Activated naive CD8-positive, alpha-beta T cell treated with anti-CD3 and anti-CD28 coated beads for 36 hours (primary cell): ENCODE results near the gene PPP2R5E. TPM values are rescaled to one million over a fixed set of nuclear protein-coding genes. Genes with fewer than 3 reads are reported as not detected.
"Not testable (repeated sequence)": the region's sequence is repeated elsewhere in the genome, so short reads cannot be mapped to it uniquely, and the experiment has no call there.

Experiments used
- DNase-seq: peaks from one replicate; pipeline ENCODE4 v3.0.0; 2021
- H3K27ac Mint-ChIP-seq: one replicate; pipeline ENCODE4 v1.8.0; 2022; ENCODE audit warnings: mild to moderate bottlenecking, moderate library complexity, mixed read lengths
- H3K27me3 Mint-ChIP-seq: one replicate; pipeline ENCODE4 v1.8.0; 2022; ENCODE audit warnings: mild to moderate bottlenecking, mixed read lengths
- H3K36me3 Mint-ChIP-seq: one replicate; pipeline ENCODE4 v1.8.0; 2021; ENCODE audit warnings: mild to moderate bottlenecking, mixed read lengths
- H3K4me1 Mint-ChIP-seq: one replicate; pipeline ENCODE4 v1.8.0; 2021; ENCODE audit warnings: mixed read lengths
- H3K4me3 Mint-ChIP-seq: one replicate; pipeline ENCODE4 v1.8.0; 2022; ENCODE audit warnings: mild to moderate bottlenecking, moderate library complexity, mixed read lengths
- H3K9me3 Mint-ChIP-seq: one replicate; pipeline ENCODE4 v1.8.0; 2022; ENCODE audit warnings: mixed read lengths
- total RNA-seq, 2 experiments: library from RNA; stranded (reverse); gene quantifications; one replicate each; pipeline ENCODE4 v1.2.3, GENCODE V29; 2021

PPP2R5E gene
- total RNA-seq, 2 experiments from 2014 or later: 42.8 to 44.8 TPM

DNA sequence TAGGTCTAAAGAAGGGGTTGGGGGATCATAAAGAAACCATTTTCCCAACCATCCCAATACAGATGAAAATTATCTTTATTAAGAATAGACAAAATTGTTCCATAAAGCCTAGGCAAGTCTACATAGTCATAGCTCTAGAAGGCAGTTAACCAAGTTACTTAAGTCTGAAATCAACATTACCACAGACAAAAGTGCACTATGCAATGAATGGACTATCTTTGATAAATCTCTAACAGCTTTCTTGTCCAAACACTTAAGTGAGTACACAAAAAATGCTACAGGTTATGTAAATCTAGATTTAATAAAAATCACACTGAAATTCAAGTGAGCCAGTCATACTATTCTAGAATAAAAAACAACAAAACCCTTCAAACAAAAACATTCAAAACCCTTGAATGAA, 137.5 kb downstream of the PPP2R5E start:
- Mint-ChIP-seq H3K4me3 (no peak overlapping the region), H3K27me3 (no peaks in the 10 kb centered on the region), H3K27ac (no peak overlapping the region)

DNA sequence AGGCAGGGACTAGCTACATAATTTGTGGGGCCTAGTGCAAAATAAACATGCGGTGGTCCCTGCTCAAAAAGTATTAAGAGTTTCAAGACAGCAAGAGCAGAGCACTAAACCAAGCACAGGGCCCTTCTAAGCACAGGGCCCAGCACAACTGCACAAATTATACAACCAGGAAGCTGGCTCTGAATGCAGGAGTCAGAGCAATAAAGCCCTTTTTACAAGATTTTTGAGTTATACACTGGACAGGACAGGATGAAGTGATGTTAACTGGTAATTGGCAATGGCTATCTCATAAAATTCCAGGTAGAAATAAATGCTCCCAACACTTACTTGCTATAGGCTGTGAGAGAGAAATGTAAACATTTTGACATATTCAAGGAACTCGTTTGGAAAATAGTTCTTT, 138.3 kb downstream of the PPP2R5E start:
- no peak overlapping the region for H3K4me3 Mint-ChIP-seq
- no peak overlapping the region for H3K27ac Mint-ChIP-seq
- H3K27me3 Mint-ChIP-seq: no peaks in the 10 kb centered on the region
- H3K9me3 Mint-ChIP-seq: no peaks in the 10 kb centered on the region
- H3K4me1 Mint-ChIP-seq: peaks cover 10% of the 10 kb centered on the region
- no peak for DNase-seq
- H3K36me3 Mint-ChIP-seq: peaks cover 23% of the 10 kb centered on the region

More for the DNA sequence above, 137.5 kb downstream of the PPP2R5E start:
- DNase-seq: no peak
- Mint-ChIP-seq H3K36me3 (peaks cover 28% of the 10 kb centered on the region), H3K9me3 (no peaks in the 10 kb centered on the region), H3K4me1 (peaks cover 10% of the 10 kb centered on the region)

DNA sequence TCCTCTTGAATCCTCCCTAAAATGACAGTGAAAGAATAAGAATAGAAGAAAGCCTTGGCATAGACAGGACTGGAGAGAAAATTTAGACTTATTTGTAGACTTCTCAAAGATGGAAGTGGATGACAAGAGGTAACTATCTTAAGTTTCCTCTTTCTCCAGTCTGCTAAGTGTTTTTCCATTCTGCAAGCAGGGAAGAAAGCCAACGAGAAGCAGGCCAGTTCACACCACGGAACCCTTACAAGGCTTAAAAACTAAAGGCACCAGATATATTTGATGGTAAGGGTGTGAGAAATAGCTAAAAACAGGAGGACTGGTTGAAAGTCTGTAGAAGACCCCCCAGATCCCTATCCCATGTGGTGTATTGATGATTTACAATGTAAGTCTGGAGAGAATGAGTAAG, 141.5 kb downstream of the PPP2R5E start:
- H3K36me3 Mint-ChIP-seq: peaks cover 28% of the 10 kb centered on the region

DNA sequence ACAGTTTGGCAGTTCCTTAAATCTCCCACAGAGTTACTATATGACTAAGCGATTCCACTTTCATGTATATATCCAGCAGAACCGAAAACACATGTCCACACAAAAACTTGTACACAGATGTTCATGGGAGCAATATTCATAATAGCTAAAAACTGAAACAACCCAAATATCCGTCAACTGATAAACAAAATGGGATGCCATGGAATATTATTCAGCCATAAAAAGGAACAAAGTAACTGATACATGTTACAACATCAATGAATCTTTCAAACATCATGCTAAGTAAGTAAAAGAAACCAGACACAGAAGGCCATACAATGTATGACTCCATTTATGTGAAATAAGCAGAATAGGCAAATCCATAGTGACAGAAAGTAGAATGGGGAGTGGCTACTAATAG, 144.2 kb downstream of the PPP2R5E start:
- H3K27ac Mint-ChIP-seq: no peak overlapping the region
- H3K4me3 Mint-ChIP-seq: no peak overlapping the region
- peaks cover 34% of the 10 kb centered on the region for H3K36me3 Mint-ChIP-seq
- no peaks in the 10 kb centered on the region for H3K27me3 Mint-ChIP-seq
- H3K9me3 Mint-ChIP-seq: peaks cover 6% of the 10 kb centered on the region
- H3K4me1 Mint-ChIP-seq: peaks cover 14% of the 10 kb centered on the region
- DNase-seq: no peak

More for the DNA sequence above, 141.5 kb downstream of the PPP2R5E start:
- Mint-ChIP-seq H3K27me3 (no peaks in the 10 kb centered on the region), H3K4me1 (peaks cover 14% of the 10 kb centered on the region), H3K27ac (no peak overlapping the region), H3K9me3 (peaks cover 6% of the 10 kb centered on the region), H3K4me3 (no peak overlapping the region)
- DNase-seq: no peak

DNA sequence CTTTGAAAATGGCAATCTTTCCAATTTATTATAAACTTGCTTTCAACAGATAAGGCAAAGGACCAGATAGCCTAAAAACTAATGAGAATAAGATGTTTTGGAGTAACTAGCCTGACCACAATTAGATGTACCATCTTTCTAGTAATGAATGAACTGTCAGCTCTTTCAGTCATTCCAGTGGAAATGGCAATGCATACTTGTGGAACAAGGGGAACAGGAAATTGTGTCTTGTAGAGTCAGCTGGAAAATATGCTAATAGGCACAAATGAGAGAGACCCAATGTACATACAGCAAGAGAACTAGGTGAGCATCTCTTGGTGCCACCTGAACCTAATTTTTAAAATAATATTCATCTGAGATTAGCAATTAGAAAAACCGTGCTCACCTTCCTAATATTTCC, 148.3 kb downstream of the PPP2R5E start:
- H3K27me3 Mint-ChIP-seq: no peaks in the 10 kb centered on the region

DNA sequence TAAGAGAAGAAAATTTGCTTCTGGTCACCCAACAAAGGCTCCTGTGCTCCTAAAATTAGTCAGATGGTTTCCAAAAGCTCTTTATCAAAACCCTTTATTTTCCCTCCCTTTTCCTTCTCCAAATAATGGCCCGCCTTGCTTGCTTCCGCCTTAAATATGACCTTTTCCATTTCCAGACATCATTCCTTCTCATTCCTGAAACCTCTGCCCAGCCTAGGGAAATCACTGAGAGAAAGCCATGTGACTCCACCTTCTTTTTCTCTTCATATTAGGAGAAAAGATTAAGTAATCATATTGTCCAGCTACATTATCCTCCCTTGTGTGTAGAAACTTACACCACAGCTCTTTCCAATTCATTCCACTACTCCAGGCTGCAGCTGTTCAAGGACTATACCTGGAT, 148.7 kb downstream of the PPP2R5E start:
- Mint-ChIP-seq H3K27me3 (no peaks in the 10 kb centered on the region), H3K9me3 (peaks cover 6% of the 10 kb centered on the region), H3K36me3 (peaks cover 22% of the 10 kb centered on the region), H3K4me3 (no peak overlapping the region), H3K27ac (no peak overlapping the region), H3K4me1 (peaks cover 4% of the 10 kb centered on the region)
- DNase-seq: no peak

More for the DNA sequence above, 148.3 kb downstream of the PPP2R5E start:
- Mint-ChIP-seq H3K4me1 (peaks cover 4% of the 10 kb centered on the region), H3K9me3 (peaks cover 6% of the 10 kb centered on the region), H3K27ac (no peak overlapping the region), H3K36me3 (peaks cover 26% of the 10 kb centered on the region), H3K4me3 (no peak overlapping the region)
- no peak for DNase-seq

DNA sequence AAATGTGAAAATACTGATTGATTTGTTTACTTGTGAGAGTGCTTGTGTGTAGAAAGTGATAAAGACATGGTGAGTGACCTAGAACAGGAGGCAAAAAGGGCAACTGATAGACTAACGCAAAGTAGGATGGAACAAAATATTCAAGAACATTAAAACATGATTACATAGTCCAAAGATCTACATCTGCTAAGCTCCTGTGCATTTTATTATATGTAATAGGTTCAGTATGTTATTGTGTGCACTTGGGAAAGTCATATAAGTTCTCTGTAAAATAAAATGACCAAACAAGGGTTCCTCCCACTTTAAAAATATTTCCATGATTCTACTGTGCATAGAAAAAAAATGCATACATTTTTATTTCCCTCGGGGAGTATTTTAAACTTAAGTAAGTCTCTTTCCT, 150.2 kb downstream of the PPP2R5E start:
- Mint-ChIP-seq H3K9me3 (no peaks in the 10 kb centered on the region), H3K36me3 (peaks cover 18% of the 10 kb centered on the region), H3K4me3 (no peak overlapping the region), H3K27ac (no peak overlapping the region), H3K27me3 (no peaks in the 10 kb centered on the region), H3K4me1 (no peaks in the 10 kb centered on the region)
- no peak for DNase-seq

DNA sequence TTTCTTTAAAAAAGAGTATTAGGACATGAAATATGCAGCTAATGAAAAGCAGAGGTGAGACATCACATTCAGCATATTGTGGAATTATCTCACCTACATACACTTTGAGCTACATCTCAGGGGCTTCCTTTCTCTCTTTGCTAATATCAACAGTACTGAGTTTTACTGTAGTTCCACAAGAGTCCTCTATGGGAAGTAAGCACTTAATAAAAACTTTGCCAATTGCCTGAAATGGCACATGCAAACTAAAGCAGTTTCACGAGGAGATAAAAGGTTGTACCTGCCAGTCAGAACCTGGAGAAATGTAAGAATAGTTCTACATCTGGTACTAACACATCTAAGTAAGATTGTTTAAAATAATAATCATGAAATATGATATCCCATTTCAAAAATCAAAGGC, 150.9 kb downstream of the PPP2R5E start:
- Mint-ChIP-seq H3K9me3 (no peaks in the 10 kb centered on the region), H3K36me3 (peaks cover 16% of the 10 kb centered on the region), H3K4me1 (no peaks in the 10 kb centered on the region), H3K4me3 (no peak overlapping the region), H3K27ac (no peak overlapping the region), H3K27me3 (no peaks in the 10 kb centered on the region)
- no peak for DNase-seq

DNA sequence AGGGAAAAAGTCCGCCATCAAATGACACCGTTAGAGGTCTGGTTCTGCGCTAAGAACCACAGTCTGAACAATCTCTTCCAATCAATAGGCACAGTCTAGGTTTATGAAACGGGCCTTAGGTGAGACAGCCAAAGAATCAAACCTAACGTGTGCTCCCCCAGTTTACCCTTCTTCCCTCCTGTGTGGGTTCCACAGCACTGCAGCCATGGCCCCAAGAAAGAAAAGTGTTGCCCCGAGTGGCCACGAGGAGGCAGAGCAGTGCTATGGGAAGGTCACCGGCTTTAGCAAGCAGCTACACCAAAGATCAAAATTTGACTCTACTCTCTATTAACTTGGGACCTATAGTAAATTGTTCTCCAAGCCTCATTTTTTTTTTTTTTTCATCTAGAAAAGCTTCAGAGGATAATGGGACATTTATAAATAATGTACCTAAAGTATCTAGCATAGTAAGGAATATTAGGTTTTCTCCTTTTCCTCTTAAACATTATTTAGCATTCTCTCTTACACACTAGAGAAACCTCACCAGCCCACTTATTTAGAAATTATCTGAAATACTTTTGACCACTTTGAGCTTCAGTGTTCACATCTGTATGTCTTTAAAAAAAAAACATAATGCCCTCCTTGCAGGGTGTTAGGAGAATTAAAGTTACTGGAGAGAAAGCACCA, 154.3 kb downstream of the PPP2R5E start:
- peaks cover 4% of the 10 kb centered on the region for H3K4me1 Mint-ChIP-seq
- no peak overlapping the region for H3K27ac Mint-ChIP-seq
- H3K4me3 Mint-ChIP-seq: no peak overlapping the region
- peak; percentile 62 for DNase-seq
- H3K27me3 Mint-ChIP-seq: no peaks in the 10 kb centered on the region
- H3K36me3 Mint-ChIP-seq: peaks cover 15% of the 10 kb centered on the region
- H3K9me3 Mint-ChIP-seq: no peaks in the 10 kb centered on the region

DNA sequence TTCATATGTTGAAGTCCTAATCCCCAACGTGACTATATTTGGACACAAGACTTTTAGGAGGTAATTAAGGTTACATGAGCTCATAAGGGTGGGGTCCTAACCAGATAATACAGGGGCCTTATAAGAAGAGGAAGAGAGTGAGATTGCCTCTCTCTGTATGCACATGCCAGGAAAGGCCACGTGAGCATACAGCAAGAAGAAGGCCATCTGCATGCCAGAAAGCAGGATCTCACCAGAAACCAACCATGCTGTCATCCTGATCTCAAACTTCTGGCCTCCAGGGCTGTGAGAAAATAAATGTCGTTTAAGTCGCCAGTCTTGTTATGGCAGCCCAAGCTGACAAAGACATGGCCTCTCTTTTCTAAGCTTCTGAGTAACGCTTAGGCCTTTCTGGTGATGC, 155.5 kb downstream of the PPP2R5E start:
- no peak for DNase-seq
- Mint-ChIP-seq H3K36me3 (peaks cover 16% of the 10 kb centered on the region), H3K27ac (no peak overlapping the region), H3K4me1 (peaks cover 4% of the 10 kb centered on the region), H3K27me3 (no peaks in the 10 kb centered on the region), H3K9me3 (no peaks in the 10 kb centered on the region), H3K4me3 (no peak overlapping the region)

DNA sequence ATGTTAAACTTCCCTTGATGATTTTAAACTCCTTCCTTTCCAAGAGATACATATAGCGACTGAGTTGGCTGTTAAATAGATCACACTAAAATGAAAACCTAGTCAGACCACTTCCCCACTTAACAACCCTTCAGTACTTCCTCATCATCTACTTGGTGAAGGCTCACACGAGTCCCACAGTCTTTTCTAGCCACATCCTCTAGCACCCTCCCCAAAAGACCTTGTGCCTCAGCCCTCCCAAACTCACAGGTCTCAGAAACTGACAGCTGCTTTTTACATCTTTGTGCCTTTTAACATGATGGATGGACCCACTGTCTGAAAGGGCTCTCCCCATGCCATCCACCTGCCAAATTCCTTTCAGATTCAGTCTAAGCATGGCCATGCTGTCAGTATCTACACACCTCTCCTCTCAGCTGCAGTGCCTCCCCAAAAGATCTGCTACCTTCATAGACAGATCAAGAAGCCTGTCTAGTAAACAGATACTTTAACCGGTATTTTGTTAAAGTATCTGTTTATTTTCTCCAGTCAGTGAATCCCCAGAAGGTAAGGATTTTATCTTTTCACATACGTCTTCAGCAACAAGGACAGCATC, 159.3 kb downstream of the PPP2R5E start:
- peaks cover 24% of the 10 kb centered on the region for H3K36me3 Mint-ChIP-seq
- H3K9me3 Mint-ChIP-seq: no peaks in the 10 kb centered on the region
- peak overlapping the region; percentile 0 for H3K27ac Mint-ChIP-seq
- no peaks in the 10 kb centered on the region for H3K27me3 Mint-ChIP-seq
- DNase-seq: no peak
- H3K4me1 Mint-ChIP-seq: peaks cover 4% of the 10 kb centered on the region
- H3K4me3 Mint-ChIP-seq: no peak overlapping the region

DNA sequence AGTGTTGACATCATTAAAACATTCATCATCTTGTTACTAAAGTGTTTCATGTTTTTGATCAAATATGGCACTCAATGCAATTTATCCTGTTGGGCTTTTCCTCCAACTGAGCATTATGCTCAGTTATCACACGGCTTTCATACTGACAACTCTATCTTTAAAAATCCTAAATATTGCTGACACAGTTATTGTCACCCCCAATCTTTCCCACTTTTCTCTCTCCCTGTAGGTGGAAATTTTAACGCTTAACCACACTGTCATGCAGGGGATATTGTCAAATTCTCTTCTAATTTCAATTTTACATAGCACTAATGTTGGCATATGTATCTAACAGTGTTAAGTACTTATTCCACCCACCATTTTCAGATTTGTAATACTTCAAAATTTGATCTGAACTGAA, 164.7 kb downstream of the PPP2R5E start:
- Mint-ChIP-seq H3K9me3 (no peaks in the 10 kb centered on the region), H3K27ac (no peak overlapping the region), H3K27me3 (no peaks in the 10 kb centered on the region), H3K36me3 (peaks cover 29% of the 10 kb centered on the region), H3K4me1 (no peaks in the 10 kb centered on the region), H3K4me3 (no peak overlapping the region)
- no peak for DNase-seq

DNA sequence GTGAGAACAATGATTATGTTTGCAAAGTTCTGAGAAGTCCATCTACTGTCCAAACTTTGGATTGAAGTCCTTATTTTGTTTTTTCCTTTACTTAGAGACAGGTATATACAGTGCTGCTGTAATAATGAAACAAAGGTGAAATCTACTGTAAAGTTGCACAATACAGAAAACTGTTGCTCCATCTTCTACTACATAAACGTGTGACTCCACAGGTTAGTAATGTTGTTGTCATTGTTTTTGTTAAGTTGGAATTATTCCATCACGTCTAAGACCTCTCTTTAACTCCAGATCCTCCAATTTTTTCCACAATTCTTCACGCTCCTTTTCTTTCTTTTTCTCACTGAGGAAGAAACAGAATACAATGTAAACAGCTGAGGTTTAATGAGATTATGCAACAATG, 167.4 kb downstream of the PPP2R5E start:
- H3K4me1 Mint-ChIP-seq: no peaks in the 10 kb centered on the region
- no peaks in the 10 kb centered on the region for H3K27me3 Mint-ChIP-seq
- H3K4me3 Mint-ChIP-seq: no peak overlapping the region
- no peak overlapping the region for H3K27ac Mint-ChIP-seq
- H3K9me3 Mint-ChIP-seq: peaks cover 6% of the 10 kb centered on the region
- peaks cover 34% of the 10 kb centered on the region for H3K36me3 Mint-ChIP-seq
- DNase-seq: no peak

DNA sequence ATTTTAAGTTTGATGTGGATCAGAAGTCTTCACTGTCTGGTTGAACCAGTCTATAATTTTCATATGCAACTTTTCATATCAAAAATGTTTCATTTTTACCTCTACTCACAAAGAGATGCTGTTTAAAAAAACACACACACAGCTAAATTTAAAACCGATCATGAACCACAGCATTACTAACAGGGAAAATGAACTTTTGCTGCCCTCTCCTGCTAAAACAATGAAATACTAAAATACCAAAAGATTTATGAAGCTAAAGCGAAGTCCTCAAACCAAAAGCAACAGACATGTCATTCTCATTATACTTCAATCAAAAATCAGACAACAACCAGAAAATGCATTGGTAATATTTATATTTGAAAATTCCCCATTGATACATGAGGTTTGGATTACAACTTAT, 171.6 kb downstream of the PPP2R5E start:
- H3K27ac Mint-ChIP-seq, H3K27me3 Mint-ChIP-seq, DNase-seq, H3K4me3 Mint-ChIP-seq, H3K4me1 Mint-ChIP-seq: not testable (repeated sequence)
- H3K9me3 Mint-ChIP-seq: peaks cover 18% of the 10 kb centered on the region
- H3K36me3 Mint-ChIP-seq: peaks cover 38% of the 10 kb centered on the region

DNA sequence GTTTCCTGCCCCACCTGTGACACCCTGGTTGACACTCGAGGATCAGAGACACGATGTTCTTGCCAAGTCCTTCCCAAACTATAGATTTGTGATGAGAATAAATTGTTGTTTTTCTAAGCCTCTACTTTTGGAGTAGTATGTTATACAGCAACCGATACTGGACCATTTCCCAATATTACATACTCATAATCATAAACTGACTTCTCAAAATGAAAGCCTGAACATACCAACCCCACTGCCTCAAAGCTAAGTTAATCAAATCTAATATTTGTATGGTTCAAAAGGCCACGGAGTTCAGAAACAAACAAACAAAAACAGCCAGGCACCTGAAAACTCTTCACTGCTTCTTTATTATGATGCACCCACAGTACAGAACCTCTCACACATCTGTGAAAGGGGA, 172.1 kb downstream of the PPP2R5E start:
- DNase-seq: no peak
- Mint-ChIP-seq H3K27ac (no peak overlapping the region), H3K9me3 (peaks cover 18% of the 10 kb centered on the region)

DNA sequence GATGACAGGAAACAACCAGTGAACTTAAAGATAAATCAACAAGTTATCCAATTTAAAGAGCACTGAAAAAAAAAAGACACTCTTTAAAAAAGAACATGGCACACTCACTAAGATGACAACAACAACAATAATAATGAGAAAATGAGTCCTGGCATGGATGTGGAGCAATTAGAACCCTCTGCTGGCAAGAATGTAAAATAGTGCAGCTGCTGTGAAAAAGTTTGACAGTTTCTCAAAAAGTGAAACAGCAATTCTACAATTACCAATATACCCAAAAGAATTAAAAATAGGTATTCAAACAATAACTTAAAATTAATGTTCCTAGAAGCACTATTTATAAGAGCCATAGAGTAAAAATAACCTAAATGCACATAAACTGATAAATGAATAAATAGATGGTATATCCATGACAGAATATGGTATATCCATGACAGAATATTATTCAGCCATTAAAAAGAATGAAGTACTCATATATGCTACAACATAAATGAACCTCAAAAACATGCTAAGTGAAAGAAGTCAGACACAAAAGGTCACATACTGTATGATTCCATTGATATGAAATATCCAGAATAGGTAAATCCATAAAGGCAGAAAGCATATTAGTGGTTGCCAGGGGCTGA, 175.3 kb downstream of the PPP2R5E start:
- DNase-seq: no peak
- H3K27me3 Mint-ChIP-seq: no peaks in the 10 kb centered on the region
- H3K27ac Mint-ChIP-seq: no peak overlapping the region
- H3K4me3 Mint-ChIP-seq: no peak overlapping the region
- H3K4me1 Mint-ChIP-seq: no peaks in the 10 kb centered on the region
- peaks cover 25% of the 10 kb centered on the region for H3K9me3 Mint-ChIP-seq
- H3K36me3 Mint-ChIP-seq: peaks cover 26% of the 10 kb centered on the region

More for the DNA sequence above, 172.1 kb downstream of the PPP2R5E start:
- no peaks in the 10 kb centered on the region for H3K4me1 Mint-ChIP-seq
- H3K4me3 Mint-ChIP-seq: no peak overlapping the region
- peaks cover 38% of the 10 kb centered on the region for H3K36me3 Mint-ChIP-seq
- H3K27me3 Mint-ChIP-seq: no peaks in the 10 kb centered on the region
